Measurements from ENCODE around the gene CRIM1.

Gene CRIM1

DNA sequence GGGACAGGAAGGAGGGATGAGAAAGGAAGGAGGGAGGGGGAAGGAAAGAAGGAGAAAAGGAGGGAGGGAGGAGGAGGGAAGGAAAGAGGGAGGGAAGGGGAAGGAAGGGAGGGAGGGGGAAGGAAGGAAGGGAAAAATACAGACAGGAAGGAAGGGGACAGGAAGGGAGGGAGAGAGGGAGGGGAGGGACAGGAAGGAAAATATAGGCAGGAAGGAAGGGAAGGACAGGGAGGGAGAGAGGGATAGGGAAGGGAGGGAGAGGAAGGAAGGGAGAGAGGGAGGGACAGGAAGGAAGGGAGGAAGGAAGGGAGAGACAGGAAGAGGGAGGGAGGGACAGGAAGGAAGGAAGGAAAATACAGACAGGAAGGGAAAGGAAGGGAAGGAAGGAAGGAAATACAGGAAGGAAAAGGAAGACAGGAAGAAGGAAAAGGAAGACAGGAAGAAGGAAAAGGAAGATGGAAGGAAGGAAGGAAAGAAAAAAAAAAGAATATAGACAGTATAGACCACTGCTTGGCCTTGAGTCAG is 178.8 kb downstream of the CRIM1 start:
- H3K9me3 Mint-ChIP-seq: no peaks in the 10 kb centered on the region
- H3K27ac Mint-ChIP-seq: no peak overlapping the region
- no peaks in the 10 kb centered on the region for H3K27me3 Mint-ChIP-seq (ENCODE audit: low read depth)
- H3K4me3 Mint-ChIP-seq: no peak overlapping the region
- H3K4me1 Mint-ChIP-seq: peaks cover 16% of the 10 kb centered on the region
- peaks cover 37% of the 10 kb centered on the region for H3K36me3 Mint-ChIP-seq (ENCODE audit: low read depth)
- TF ChIP-seq, protein P1, sequence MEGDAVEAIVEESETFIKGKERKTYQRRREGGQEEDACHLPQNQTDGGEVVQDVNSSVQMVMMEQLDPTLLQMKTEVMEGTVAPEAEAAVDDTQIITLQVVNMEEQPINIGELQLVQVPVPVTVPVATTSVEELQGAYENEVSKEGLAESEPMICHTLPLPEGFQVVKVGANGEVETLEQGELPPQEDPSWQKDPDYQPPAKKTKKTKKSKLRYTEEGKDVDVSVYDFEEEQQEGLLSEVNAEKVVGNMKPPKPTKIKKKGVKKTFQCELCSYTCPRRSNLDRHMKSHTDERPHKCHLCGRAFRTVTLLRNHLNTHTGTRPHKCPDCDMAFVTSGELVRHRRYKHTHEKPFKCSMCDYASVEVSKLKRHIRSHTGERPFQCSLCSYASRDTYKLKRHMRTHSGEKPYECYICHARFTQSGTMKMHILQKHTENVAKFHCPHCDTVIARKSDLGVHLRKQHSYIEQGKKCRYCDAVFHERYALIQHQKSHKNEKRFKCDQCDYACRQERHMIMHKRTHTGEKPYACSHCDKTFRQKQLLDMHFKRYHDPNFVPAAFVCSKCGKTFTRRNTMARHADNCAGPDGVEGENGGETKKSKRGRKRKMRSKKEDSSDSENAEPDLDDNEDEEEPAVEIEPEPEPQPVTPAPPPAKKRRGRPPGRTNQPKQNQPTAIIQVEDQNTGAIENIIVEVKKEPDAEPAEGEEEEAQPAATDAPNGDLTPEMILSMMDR (IDR thresholded peaks at IDR 0.05; ENCODE audit: unreplicated experiment in 3 of 3): no peak

DNA sequence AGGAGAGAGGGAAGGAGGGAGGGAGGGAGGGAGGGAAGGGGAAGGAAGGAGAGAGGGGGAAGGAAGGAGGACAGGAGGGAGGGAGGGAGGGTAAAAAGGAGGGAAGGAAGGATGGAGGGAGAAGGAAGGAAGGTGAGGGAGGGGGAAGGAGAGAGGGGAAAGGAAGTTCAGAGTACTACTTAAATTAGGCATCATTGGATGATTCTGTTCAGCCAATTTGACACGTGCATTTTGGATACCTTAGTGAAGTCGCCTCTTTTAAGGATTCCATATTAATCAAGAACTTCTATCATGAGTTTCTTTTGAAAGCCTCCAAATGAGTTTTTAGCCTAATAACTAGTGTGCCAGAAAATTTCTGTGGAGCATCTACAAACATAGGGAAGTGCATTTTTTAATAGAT is 179.5 kb downstream of the CRIM1 start:
- Mint-ChIP-seq H3K36me3 (ENCODE audit: low read depth) (peaks cover 37% of the 10 kb centered on the region), H3K4me3 (no peak overlapping the region), H3K4me1 (peaks cover 12% of the 10 kb centered on the region), H3K9me3 (no peaks in the 10 kb centered on the region), H3K27ac (no peak overlapping the region), H3K27me3 (ENCODE audit: low read depth) (no peaks in the 10 kb centered on the region)
- TF ChIP-seq, protein P1 (IDR thresholded peaks at IDR 0.05; ENCODE audit: unreplicated experiment in 3 of 3): no peak

DNA sequence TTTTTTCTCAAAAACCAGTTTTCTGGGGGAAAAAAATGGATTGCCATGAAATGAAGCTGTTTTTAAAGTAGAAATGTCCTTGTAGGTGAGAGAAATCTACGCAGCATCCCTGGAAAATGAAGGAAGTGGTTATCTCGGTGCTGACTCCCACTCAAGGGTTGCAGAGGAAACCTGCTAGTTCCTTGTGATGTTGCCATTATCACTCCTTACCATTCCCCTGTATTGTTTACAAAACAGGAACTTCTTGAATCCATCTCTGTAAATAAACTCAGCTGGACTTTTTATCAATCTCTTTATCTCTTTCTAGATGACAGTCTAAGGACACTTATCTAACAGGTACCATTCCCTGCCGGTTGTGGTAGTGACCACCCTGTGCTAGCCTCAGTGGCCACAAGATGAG is 181.2 kb downstream of the CRIM1 start:
- TF ChIP-seq, protein P1 (IDR thresholded peaks at IDR 0.05; ENCODE audit: unreplicated experiment in 3 of 3): no peak
- Mint-ChIP-seq H3K9me3 (no peaks in the 10 kb centered on the region), H3K4me3 (no peak overlapping the region), H3K27me3 (ENCODE audit: low read depth) (no peaks in the 10 kb centered on the region), H3K4me1 (no peaks in the 10 kb centered on the region), H3K27ac (no peak overlapping the region), H3K36me3 (ENCODE audit: low read depth) (peaks cover 39% of the 10 kb centered on the region)

DNA sequence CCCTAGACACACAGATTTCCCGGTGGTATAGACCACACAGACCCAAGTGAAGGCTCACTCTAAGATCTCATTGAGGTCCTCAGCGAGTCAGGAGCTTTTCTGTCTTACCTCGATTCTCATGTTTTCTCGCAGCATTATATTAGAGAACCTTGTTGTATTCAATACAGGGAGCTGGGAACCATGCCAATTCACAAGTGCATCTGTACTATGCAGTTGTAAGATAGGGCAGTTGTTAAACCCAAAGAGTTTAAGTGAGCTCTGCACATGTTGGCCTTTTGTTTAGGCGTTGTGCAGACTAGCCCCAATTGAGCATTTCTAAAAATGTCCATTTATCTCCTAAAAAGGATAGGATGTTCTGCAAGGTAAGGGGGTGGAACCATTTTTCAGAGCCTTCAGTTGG is 182.8 kb downstream of the CRIM1 start:
- Mint-ChIP-seq H3K36me3 (ENCODE audit: low read depth) (peaks cover 33% of the 10 kb centered on the region), H3K4me3 (no peak overlapping the region), H3K9me3 (no peaks in the 10 kb centered on the region), H3K27me3 (ENCODE audit: low read depth) (no peaks in the 10 kb centered on the region), H3K4me1 (no peaks in the 10 kb centered on the region), H3K27ac (no peak overlapping the region)
- TF ChIP-seq, protein P1 (IDR thresholded peaks at IDR 0.05; ENCODE audit: unreplicated experiment in 3 of 3): no peak

DNA sequence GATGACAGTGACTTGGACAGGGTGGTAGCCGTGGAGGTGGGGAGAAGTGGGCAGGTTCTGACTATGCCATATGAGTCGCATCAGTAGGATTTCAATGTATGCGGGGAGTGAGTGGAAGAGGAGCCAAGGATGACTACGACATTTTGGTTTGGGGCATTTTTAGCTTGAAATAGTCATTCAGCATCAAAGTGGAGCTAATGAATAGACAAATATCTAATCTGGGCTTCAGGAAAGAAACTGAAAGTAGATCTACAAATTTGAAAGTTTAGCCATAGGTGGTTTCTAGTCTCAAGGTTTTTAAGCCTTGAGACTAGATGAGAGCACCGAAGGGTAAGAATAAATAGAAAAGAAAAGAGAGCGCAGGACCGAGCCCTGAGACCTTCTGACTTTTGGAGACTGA is 184.1 kb downstream of the CRIM1 start:
- no peak overlapping the region for H3K27ac Mint-ChIP-seq
- peaks cover 36% of the 10 kb centered on the region for H3K36me3 Mint-ChIP-seq (ENCODE audit: low read depth)
- no peaks in the 10 kb centered on the region for H3K4me1 Mint-ChIP-seq
- H3K9me3 Mint-ChIP-seq: no peaks in the 10 kb centered on the region
- TF ChIP-seq, protein P1 (IDR thresholded peaks at IDR 0.05; ENCODE audit: unreplicated experiment in 3 of 3): no peak
- no peaks in the 10 kb centered on the region for H3K27me3 Mint-ChIP-seq (ENCODE audit: low read depth)
- H3K4me3 Mint-ChIP-seq: no peak overlapping the region

DNA sequence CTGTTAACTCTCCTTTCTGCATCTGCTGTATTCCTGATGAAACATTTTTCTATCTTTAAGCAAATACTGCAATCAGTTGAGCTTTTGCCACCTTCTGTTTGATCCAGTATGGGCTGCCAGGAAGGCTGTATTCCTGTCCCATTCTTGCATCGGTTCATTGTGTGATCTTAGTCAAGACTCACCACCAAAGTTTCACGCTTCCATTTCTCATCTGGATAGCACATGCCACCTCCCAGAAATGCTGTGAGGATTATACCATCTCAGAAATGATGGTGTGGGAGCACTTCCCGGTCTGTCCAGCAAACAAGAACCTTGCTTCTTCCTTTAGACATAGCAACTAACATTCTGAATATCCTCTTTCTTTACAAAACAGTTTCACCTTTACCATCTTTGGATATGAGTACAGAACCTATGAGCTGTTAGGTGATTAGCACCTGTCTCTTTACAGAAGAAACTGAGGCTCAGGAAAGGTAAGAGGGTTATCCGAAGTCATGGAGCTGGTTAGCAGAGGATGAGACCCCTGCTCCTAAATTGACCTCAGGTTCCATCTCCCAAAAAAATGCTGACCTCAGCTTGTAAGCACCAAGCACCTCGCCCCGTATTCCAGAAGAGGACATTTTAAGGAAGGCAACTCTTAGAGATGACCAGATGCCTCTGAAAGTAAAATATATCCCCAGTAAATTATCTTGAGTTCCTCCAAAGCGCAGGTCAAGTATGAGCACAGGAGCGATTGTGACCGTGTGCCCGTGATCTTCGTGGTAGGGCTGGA is 185.6 kb downstream of the CRIM1 start:
- H3K4me1 Mint-ChIP-seq: no peaks in the 10 kb centered on the region
- no peak overlapping the region for H3K4me3 Mint-ChIP-seq
- TF ChIP-seq, protein P1 (IDR thresholded peaks at IDR 0.05; ENCODE audit: unreplicated experiment in 3 of 3): no peak

More for the DNA sequence above, 185.6 kb downstream of the CRIM1 start:
- Mint-ChIP-seq H3K27ac (no peak overlapping the region), H3K9me3 (no peaks in the 10 kb centered on the region), H3K36me3 (ENCODE audit: low read depth) (peaks cover 48% of the 10 kb centered on the region), H3K27me3 (ENCODE audit: low read depth) (no peaks in the 10 kb centered on the region)

Data from nephron (organoid).